Spleen (tissue), 11 donors: ENCODE data around the gene ZNF90. TPM values are rescaled to one million over a fixed set of nuclear protein-coding genes. Genes with fewer than 3 reads are reported as not detected.

Source experiments
- DNase-seq: peaks from one replicate; pipeline ENCODE4 v3.0.0-alpha.2; 2020
- H3K27ac ChIP-seq, 8 donors: fragments of 200-600 bp; sonication (generic) in 7 of 8; 1 replicate in 4 of 8; 2 replicates in 4 of 8; pipeline versions ENCODE4 v1.5.0 to v1.8.0; 2016 to 2021; ENCODE audit warnings: inconsistent platforms in 4 of 8, mild to moderate bottlenecking in 4 of 8, moderate library complexity in 1 of 8
- H3K27me3 ChIP-seq, 7 donors: fragments of 200-600 bp; sonication (generic) in 6 of 7; replicated peaks in 1 of 7; 1 replicate in 4 of 7; 2 replicates in 3 of 7; pipeline versions ENCODE4 v1.5.0 to v1.8.0; 2016 to 2021; ENCODE audit warnings: inconsistent platforms in 3 of 7, mild to moderate bottlenecking in 1 of 7
- H3K36me3 ChIP-seq, 6 donors: fragments of 200-600 bp; sonication (generic) in 5 of 6; 1 replicate in 4 of 6; 2 replicates in 2 of 6; pipeline versions ENCODE4 v1.5.0 to v1.8.0; 2016 to 2021; ENCODE audit warnings: inconsistent platforms in 2 of 6
- H3K4me1 ChIP-seq, 6 donors: fragments of 200-600 bp; sonication (generic) in 5 of 6; 1 replicate in 3 of 6; 2 replicates in 3 of 6; pipeline versions ENCODE4 v1.5.0 to v1.8.0; 2016 to 2021; ENCODE audit warnings: inconsistent platforms in 3 of 6
- H3K4me3 ChIP-seq, 8 donors: fragments of 200-600 bp; sonication (generic) in 7 of 8; 1 replicate in 4 of 8; 2 replicates in 4 of 8; pipeline versions ENCODE4 v1.5.0 to v1.8.0; 2016 to 2021; ENCODE audit warnings: inconsistent platforms in 4 of 8, mild to moderate bottlenecking in 4 of 8, moderate library complexity in 2 of 8
- H3K9me3 ChIP-seq, 8 donors: fragments of 200-600 bp; sonication (generic) in 7 of 8; 1 replicate in 4 of 8; 2 replicates in 4 of 8; pipeline versions ENCODE4 v1.5.0 to v1.8.0; 2016 to 2021; ENCODE audit warnings: inconsistent platforms in 4 of 8
- CTCF ChIP-seq, 11 experiments: fragments of 200-600 bp in 7 of 11; fragments of 450-650 bp in 4 of 11; sonication (generic) in 4 of 11; IDR thresholded peaks in 8 of 11; conservative IDR thresholded peaks in 3 of 11; 1 replicate in 7 of 11; 2 replicates in 4 of 11; pipeline versions ENCODE4 v1.4.0 to v1.8.0; 2016 to 2021; ENCODE audit warnings: antibody characterized with exemption in 11 of 11, inconsistent platforms in 4 of 11, mild to moderate bottlenecking in 1 of 11
- POLR2AphosphoS5 ChIP-seq, 3 donors: sonication (generic); formaldehyde crosslinking; IDR thresholded peaks; one replicate each; pipeline ENCODE4 v1.5.1; 2017; ENCODE audit warnings: antibody characterized with exemption in 3 of 3
- whole genome bisulfite sequencing, 5 donors: extraction: QIAGEN DNeasy Blood & Tissue Kit in 3 of 5; methylation state at CpG; one replicate each; pipeline versions ENCODE4 v1.1.5 to v1.1.7; 2013 to 2018; 5-methylcytosine and 5-hydroxymethylcytosine counted together
- intact Hi-C: fragments of 100-400 bp; cut with DNase I; formaldehyde crosslinking; loops from one replicate; pipeline ENCODE4 v1.15.0; 2023; ENCODE audit warnings: low total_unique reads
- polyA plus RNA-seq, 3 donors: library from polyadenylated mRNA; stranded (reverse); fragments of 200-250 nt; gene quantifications; one replicate each; pipeline ENCODE4 v1.2.1, GENCODE V29; 2013
- small RNA-seq, 4 donors: library from RNA; depleted of rRNA; stranded (forward); fragments of <200 nt; gene quantifications; one replicate each; pipeline ENCODE3, GENCODE V24; 2016
- total RNA-seq, 7 donors: library from RNA; depleted of rRNA in 3 of 7; stranded (reverse); fragments of >200 nt in 3 of 7; fragmentation: NEBNext Ultra II Directional in 4 of 7; extraction: Animal tissue kit (Norgen Biotek cat#: 25700) in 4 of 7; gene quantifications; one replicate each; pipeline versions ENCODE4 v1.1.0 to v1.2.1, GENCODE V29; 2016 to 2021
- donor health status: healthy with polysubstance abuse.
- donor health status: DM: no; HTN: no; CAD: no; lungs with moderate emphysema.
- donor health status: DM: no; HTN: no; CAD: no.
- donor health status: Bipolar disorder and iron deficiency.
- donor health status: healthy.
- donor health status: DM: no; HTN: no; CAD: no.
- donor health status: DM: yes; HTN: yes; CAD: no.

ZNF90 gene
- total and polyA plus RNA-seq, 10 donors = 2.7 to 12.3 (median 4.6) TPM

DNA sequence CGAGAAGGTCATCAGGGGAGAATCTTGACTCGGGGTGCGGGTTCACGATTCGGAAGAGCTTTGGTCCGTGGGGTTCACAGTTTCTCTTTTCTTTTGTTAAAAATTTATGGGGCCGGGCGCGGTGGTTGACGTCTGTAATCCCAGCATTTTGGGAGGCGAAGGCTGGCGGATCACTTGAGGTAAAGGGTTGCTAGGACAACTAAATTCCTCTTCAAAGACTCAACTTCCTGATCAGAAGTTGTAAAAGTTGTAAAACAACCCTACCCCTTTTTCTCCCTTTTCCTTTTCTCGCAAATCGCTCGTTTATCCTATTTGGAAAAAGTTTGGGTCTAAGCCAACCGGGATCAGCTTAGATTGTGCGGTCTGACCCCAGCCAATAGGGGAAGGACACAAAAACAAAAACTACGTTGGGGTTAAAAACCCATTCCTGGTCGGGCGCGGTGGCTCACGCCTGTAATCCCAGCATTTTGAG lies 89.9 kb downstream of the ZNF90 start:
- peak overlapping the region; percentile 38 to 94 (median 84) for H3K27ac ChIP-seq
- peak overlapping the region; percentile 57 to 94 (median 68) for H3K4me3 ChIP-seq
- intact Hi-C loops = no loop called here

More for the DNA sequence above, 89.9 kb downstream of the ZNF90 start:
- DNase-seq = no peak
- Histone ChIP-seq H3K9me3 (peaks cover 0 to 36% (median 11%) of the 10 kb centered on the region in 8 donors), H3K4me1 (peaks cover 7 to 35% (median 18%) of the 10 kb centered on the region in 6 donors), H3K27me3 (no peaks in the 10 kb centered on the region), H3K36me3 (peaks cover 0 to 38% (median 21%) of the 10 kb centered on the region in 6 donors)
- TF ChIP-seq POLR2AphosphoS5 (IDR thresholded peaks at IDR 0.05) (no peak), CTCF (IDR thresholded peaks at IDR 0.05 in 8 of 11, conservative IDR thresholded peaks at IDR 0.05 in 3 of 11) (no peak)
- WGBS, 5 donors = 22 to 31% (median 28%) methylated on average over 22 of the region's 22 CpGs

Small RNA genes lying within 50 kb of the gene (small RNA-seq; reads per million reads assigned to genes)
- gene AC006539.3 = 0 reads per million in 4 donors

Other genes starting within 250 kb of the ZNF90 start
- gene ZNF253, start 212.1 kb upstream of the ZNF90 start, total RNA-seq = 10 to 100 TPM in 6 of 7 donors, 1 to 10 TPM in 1; 9.8 to 34.8 (median 17.1) TPM
- gene ZNF253, start 212.1 kb upstream of the ZNF90 start, polyA plus RNA-seq = 1 to 10 TPM; 4.0 to 6.8 (median 5.9) TPM
- 10 to 100 TPM in 3 of 7 donors, 1 to 10 TPM in 4; 4.7 to 21.7 (median 7.9) TPM for gene ZNF93, start 177.1 kb upstream of the ZNF90 start, total RNA-seq
- 1 to 10 TPM; 2.3 to 4.2 (median 4.1) TPM for gene ZNF93, start 177.1 kb upstream of the ZNF90 start, polyA plus RNA-seq
- 1 to 10 TPM; 4.4 to 9.7 (median 7.0) TPM for gene ZNF682, start 38.5 kb upstream of the ZNF90 start, total RNA-seq
- gene ZNF682, start 38.5 kb upstream of the ZNF90 start, polyA plus RNA-seq = 10 to 100 TPM in 1 of 3 donors, 1 to 10 TPM in 2; 3.7 to 14.2 (median 7.3) TPM
- 10 to 100 TPM in 3 of 7 donors, 1 to 10 TPM in 4; 7.2 to 18.7 (median 9.6) TPM for gene ZNF486, start 89.2 kb downstream of the ZNF90 start, total RNA-seq
- 1 to 10 TPM; 2.6 to 5.1 (median 2.9) TPM for gene ZNF486, start 89.2 kb downstream of the ZNF90 start, polyA plus RNA-seq